K562 (cell line): ENCODE data around the gene MBLAC2. TPM values are rescaled to one million over a fixed set of nuclear protein-coding genes. Genes with fewer than 3 reads are reported as not detected.

Source experiments
- ARNT ChIP-seq, 2 experiments: fragments of 450-650 bp; IDR thresholded peaks; 2 replicates each; pipeline ENCODE4 v1.6.1; 2016; ENCODE audit warnings: mild to moderate bottlenecking in 1 of 2
- ETV1 ChIP-seq: fragments of 450-650 bp; conservative IDR thresholded peaks from 2 replicates; pipeline ENCODE4 v1.6.1; 2016; ENCODE audit warnings: missing genetic modification characterization, control low read depth, low read depth, missing compliant biosample characterization
- HMG20A ChIP-seq: fragments of 450-650 bp; formaldehyde crosslinking; conservative IDR thresholded peaks from 2 replicates; pipeline ENCODE4 v1.4.0; 2020; ENCODE audit warnings: mild to moderate bottlenecking, mixed read lengths
- KDM5B ChIP-seq: fragments of 200-600 bp; sonication (generic); IDR thresholded peaks from 2 replicates; pipeline ENCODE4 v1.6.1; 2012; ENCODE audit warnings: low read depth, mild to moderate bottlenecking, moderate library complexity, low read length, control low read depth, inconsistent platforms; ENCODE audit not compliant: insufficient replicate concordance
- MAFF ChIP-seq: IDR thresholded peaks from 2 replicates; pipeline ENCODE4 v1.6.1; 2012; ENCODE audit warnings: low read length, improper control_type of control experiment
- MYBL2 ChIP-seq, 2 experiments: fragments of 450-650 bp in 1 of 2; sonication (generic) in 1 of 2; formaldehyde crosslinking in 1 of 2; IDR thresholded peaks; 2 replicates each; pipeline versions ENCODE4 v1.6.1 to v1.8.1; 2017 to 2022; ENCODE audit warnings: borderline replicate concordance in 1 of 2, inconsistent platforms in 1 of 2, low read depth in 1 of 2, mild to moderate bottlenecking in 1 of 2, missing genetic modification reagents in 1 of 2, moderate library complexity in 1 of 2
- NBN ChIP-seq: fragments of 450-650 bp; IDR thresholded peaks from 2 replicates; pipeline ENCODE4 v1.6.1; 2016; ENCODE audit warnings: low read depth, mild to moderate bottlenecking
- PHB ChIP-seq: fragments of 250-450 bp; sonication (Bioruptor Pico); IDR thresholded peaks from 2 replicates; pipeline ENCODE4 v1.5.0; 2021
- RNF2 ChIP-seq: sonication (generic); IDR thresholded peaks from 2 replicates; pipeline ENCODE4 v1.6.1; 2016
- SMARCA5 ChIP-seq: fragments of 450-650 bp; IDR thresholded peaks from 2 replicates; pipeline ENCODE4 v1.6.1; 2016
- ZNF134 ChIP-seq: fragments of 250-450 bp; sonication (Bioruptor Pico); conservative IDR thresholded peaks from 2 replicates; pipeline ENCODE4 v1.4.0; 2020
- ZNF197 ChIP-seq: fragments of 200-800 bp; sonication (Bioruptor generic); IDR thresholded peaks from 2 replicates; pipeline ENCODE4 v1.6.1; 2016; ENCODE audit warnings: low read depth, missing genetic modification characterization, missing compliant biosample characterization
- ZNF77 ChIP-seq: fragments of 250-450 bp; sonication (Bioruptor Pico); IDR thresholded peaks from 2 replicates; pipeline ENCODE4 v1.5.0; 2020
- ZNF780A ChIP-seq: fragments of 250-450 bp; sonication (Bioruptor Pico); IDR thresholded peaks from 2 replicates; pipeline ENCODE4 v1.5.0; 2021; ENCODE audit warnings: mild to moderate bottlenecking
- ZNF79 ChIP-seq: fragments of 250-450 bp; sonication (Bioruptor Pico); IDR thresholded peaks from 2 replicates; pipeline ENCODE4 v1.4.0; 2020; ENCODE audit warnings: low read depth, mild to moderate bottlenecking, moderate library complexity
- polyA plus RNA-seq, 8 experiments: library from polyadenylated mRNA; depleted of rRNA in 4 of 8; stranded (reverse) in 5 of 8; unstranded in 3 of 8; fragments of >200 nt; fragmentation: Nextera tagmentation in 2 of 8; fragmentation: Illumina TruSeq in 1 of 8; extraction: Ambion mirVana in 2 of 8; extraction: Trizol in 1 of 8; gene quantifications; 2 replicates each; pipeline versions ENCODE4 v1.2.1 to v1.2.3, GENCODE V29; 2011 to 2014; ENCODE audit warnings: inconsistent platforms in 1 of 8, missing spikeins in 1 of 8
- total RNA-seq, 7 experiments: library from RNA; depleted of rRNA in 6 of 7; stranded (reverse); fragments of >200 nt in 6 of 7; fragmentation: Illumina TruSeq in 2 of 7; extraction: Trizol in 2 of 7; gene quantifications; 2 replicates each; pipeline versions ENCODE4 v1.2.1 to v1.2.3, GENCODE V29; 2011 to 2021; ENCODE audit warnings: low replicate concordance in 1 of 7
- TF ChIP-seq, protein P1 (sequence below): sonication (generic); formaldehyde crosslinking; IDR thresholded peaks from 2 replicates; pipeline ENCODE4 v1.8.1; 2023; ENCODE audit warnings: mild to moderate bottlenecking, missing genetic modification reagents
- TF ChIP-seq, protein P2 (sequence below): sonication (generic); formaldehyde crosslinking; IDR thresholded peaks from 2 replicates; pipeline ENCODE4 v1.8.0; 2022; ENCODE audit warnings: mild to moderate bottlenecking, missing genetic modification reagents
- TF ChIP-seq, protein P3 (sequence below): sonication (generic); formaldehyde crosslinking; IDR thresholded peaks from 2 replicates; pipeline ENCODE4 v1.8.0; 2022; ENCODE audit warnings: mild to moderate bottlenecking, missing genetic modification reagents, borderline replicate concordance
- TF ChIP-seq, protein P4 (sequence below), 2 experiments: fragments of 450-650 bp in 1 of 2; sonication (generic) in 1 of 2; formaldehyde crosslinking in 1 of 2; IDR thresholded peaks in 1 of 2; conservative IDR thresholded peaks in 1 of 2; 2 replicates each; pipeline versions ENCODE4 v1.6.1 to v1.8.1; 2016 to 2023; ENCODE audit warnings: mild to moderate bottlenecking in 2 of 2, moderate library complexity in 2 of 2, inconsistent platforms in 1 of 2, missing genetic modification reagents in 1 of 2
- TF ChIP-seq, protein P5 (sequence below): fragments of 250-450 bp; sonication (Bioruptor Pico); IDR thresholded peaks from 2 replicates; pipeline ENCODE4 v1.8.0; 2021; ENCODE audit warnings: borderline replicate concordance, mild to moderate bottlenecking, moderate library complexity; ENCODE audit not compliant: poor library complexity, severe bottlenecking

MBLAC2 gene
- total and polyA plus RNA-seq, 9 of the 15 experiments (the other 6 are each of a cell fraction or from before 2014, with no cell fraction given): 2.4 to 13.1 (median 10.3) TPM

DNA sequence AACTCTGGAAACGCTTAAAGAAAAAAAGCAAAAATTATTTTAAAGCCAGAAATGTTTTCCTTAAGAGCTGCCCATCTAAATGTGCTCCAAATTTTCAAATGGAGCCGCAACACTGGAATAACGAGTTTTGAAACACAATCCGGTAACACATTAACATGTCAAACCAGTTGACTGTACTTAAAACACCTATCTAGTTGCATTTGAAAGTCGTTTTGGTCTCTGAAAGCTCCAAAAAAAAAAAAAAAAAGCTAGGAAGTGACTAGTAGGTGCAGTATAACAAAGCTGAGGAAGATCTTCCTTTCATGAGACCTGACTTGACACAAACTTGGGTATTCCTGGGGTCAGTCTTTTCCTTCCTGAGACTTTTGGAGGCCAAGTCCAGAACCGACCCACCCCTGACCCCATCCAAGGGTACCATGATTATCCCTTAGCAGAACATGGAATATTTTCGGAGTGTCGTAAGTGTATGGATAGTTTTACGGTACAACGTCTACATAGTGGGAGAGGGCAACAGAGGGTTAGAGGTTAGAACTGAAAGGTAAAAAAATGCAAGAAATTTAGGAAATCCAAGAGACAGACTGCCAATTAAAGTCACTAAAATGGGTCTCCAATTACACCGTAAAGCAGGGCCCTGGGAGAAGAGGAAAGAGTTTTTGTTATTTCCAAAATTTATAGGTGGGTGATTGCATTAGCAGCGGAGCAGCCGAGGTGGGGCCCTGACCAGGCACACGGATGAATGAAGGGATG, 65.8 kb downstream of the MBLAC2 start (continued):
- TF ChIP-seq, protein P1, sequence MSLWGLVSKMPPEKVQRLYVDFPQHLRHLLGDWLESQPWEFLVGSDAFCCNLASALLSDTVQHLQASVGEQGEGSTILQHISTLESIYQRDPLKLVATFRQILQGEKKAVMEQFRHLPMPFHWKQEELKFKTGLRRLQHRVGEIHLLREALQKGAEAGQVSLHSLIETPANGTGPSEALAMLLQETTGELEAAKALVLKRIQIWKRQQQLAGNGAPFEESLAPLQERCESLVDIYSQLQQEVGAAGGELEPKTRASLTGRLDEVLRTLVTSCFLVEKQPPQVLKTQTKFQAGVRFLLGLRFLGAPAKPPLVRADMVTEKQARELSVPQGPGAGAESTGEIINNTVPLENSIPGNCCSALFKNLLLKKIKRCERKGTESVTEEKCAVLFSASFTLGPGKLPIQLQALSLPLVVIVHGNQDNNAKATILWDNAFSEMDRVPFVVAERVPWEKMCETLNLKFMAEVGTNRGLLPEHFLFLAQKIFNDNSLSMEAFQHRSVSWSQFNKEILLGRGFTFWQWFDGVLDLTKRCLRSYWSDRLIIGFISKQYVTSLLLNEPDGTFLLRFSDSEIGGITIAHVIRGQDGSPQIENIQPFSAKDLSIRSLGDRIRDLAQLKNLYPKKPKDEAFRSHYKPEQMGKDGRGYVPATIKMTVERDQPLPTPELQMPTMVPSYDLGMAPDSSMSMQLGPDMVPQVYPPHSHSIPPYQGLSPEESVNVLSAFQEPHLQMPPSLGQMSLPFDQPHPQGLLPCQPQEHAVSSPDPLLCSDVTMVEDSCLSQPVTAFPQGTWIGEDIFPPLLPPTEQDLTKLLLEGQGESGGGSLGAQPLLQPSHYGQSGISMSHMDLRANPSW (CRISPR knock-in tag): no peak
- TF ChIP-seq ZNF77 (CRISPR knock-in tag) (no peak), HMG20A (CRISPR knock-in tag) (no peak), RNF2 (no peak), PHB (CRISPR knock-in tag) (no peak), ZNF79 (no peak), SMARCA5 (no peak), KDM5B (peak; percentile 94), NBN (no peak), ARNT (IDR thresholded peaks at IDR 0.05) (0 out of 4 replicates have a peak, but pooled peaks of 1 of the 2 experiments have one; percentile 15), ZNF780A (CRISPR knock-in tag) (no peak), ZNF134 (no peak), ETV1 (tag) (no peak), MYBL2 (IDR thresholded peaks at IDR 0.05; ENCODE audit: low read depth) (no peak), MYBL2 (CRISPR knock-in tag; IDR thresholded peaks at IDR 0.05; ENCODE audit: borderline replicate concordance) (no peak), ZNF197 (CRISPR knock-in tag) (no peak), MAFF (peak; percentile 4; the same call in 1 of the 2 replicates)
- TF ChIP-seq, protein P2, sequence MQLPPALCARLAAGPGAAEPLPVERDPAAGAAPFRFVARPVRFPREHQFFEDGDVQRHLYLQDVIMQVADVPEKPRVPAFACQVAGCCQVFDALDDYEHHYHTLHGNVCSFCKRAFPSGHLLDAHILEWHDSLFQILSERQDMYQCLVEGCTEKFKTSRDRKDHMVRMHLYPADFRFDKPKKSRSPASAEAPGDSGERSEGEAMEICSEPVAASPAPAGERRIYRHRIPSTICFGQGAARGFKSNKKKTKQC (CRISPR knock-in tag): no peak
- TF ChIP-seq, protein P3, sequence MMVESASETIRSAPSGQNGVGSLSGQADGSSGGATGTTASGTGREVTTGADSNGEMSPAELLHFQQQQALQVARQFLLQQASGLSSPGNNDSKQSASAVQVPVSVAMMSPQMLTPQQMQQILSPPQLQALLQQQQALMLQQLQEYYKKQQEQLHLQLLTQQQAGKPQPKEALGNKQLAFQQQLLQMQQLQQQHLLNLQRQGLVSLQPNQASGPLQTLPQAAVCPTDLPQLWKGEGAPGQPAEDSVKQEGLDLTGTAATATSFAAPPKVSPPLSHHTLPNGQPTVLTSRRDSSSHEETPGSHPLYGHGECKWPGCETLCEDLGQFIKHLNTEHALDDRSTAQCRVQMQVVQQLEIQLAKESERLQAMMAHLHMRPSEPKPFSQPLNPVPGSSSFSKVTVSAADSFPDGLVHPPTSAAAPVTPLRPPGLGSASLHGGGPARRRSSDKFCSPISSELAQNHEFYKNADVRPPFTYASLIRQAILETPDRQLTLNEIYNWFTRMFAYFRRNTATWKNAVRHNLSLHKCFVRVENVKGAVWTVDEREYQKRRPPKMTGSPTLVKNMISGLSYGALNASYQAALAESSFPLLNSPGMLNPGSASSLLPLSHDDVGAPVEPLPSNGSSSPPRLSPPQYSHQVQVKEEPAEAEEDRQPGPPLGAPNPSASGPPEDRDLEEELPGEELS (CRISPR knock-in tag): no peak
- TF ChIP-seq, protein P4, sequence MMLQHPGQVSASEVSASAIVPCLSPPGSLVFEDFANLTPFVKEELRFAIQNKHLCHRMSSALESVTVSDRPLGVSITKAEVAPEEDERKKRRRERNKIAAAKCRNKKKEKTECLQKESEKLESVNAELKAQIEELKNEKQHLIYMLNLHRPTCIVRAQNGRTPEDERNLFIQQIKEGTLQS (IDR thresholded peaks at IDR 0.05): peak; percentile 6; the same call in 1 of the 2 replicates
- TF ChIP-seq, protein P4 (CRISPR knock-in tag; conservative IDR thresholded peaks at IDR 0.05): 0 out of 2 replicates have a peak, but pooled peaks have one; percentile 20
- TF ChIP-seq, protein P5, sequence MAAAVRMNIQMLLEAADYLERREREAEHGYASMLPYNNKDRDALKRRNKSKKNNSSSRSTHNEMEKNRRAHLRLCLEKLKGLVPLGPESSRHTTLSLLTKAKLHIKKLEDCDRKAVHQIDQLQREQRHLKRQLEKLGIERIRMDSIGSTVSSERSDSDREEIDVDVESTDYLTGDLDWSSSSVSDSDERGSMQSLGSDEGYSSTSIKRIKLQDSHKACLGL (CRISPR knock-in tag): no peak
